ENCODE measurements around the gene GRIP2. TPM values are rescaled to one million over a fixed set of nuclear protein-coding genes. Genes with fewer than 3 reads are reported as not detected.

GRIP2 gene
- polyA plus RNA-seq, 1 donor (not counting 4 experiments of a cell fraction or from before 2014, with no cell fraction given), result 0.01 TPM

DNA sequence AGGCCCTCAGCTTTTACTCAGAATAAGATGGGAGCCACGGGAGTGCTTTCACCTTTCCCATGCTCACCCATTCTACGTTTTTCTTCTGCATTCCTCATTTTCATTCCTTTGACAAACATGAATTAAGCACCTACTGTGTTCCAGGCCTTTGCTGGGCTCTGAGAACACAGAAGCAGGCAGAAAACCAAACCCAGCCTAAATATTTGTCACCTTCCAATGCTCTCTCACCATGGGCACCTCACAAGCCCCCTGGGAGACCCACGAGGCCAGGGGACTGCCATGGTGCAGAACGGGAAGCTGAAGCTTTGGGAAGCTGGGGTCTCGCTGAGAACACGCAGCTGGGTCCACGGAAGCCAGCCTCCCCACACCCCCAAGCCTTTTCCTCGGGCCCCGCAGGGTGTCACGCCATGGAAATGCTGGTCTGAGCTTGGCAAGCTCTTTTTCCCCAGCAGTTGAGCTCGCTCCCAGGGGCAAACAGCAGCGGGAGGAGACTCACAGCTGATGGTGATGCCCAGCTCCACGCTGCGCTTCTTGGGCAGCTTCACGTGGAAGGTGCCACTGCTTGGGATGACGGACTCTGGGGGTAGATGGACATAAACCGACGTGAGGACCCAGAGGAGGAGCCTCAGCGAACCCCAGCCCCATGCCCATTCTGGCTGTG, 27.7 kb downstream of the GRIP2 start:
- Histone ChIP-seq H3K4me1 (ENCODE audit: control insufficient read depth, extremely low read depth, insufficient read depth, low read length) (no peaks in the 10 kb centered on the region), H3K27me3 (ENCODE audit: control insufficient read depth, extremely low read depth, insufficient read depth, low read length) (no peaks in the 10 kb centered on the region), H3K27ac (ENCODE audit: control insufficient read depth, insufficient read depth, low read length) (no peak overlapping the region), H3K36me3 (ENCODE audit: control insufficient read depth in 2 of 2, extremely low read depth in 1 of 2, insufficient read depth in 2 of 2, low read length in 2 of 2) (no peaks in the 10 kb centered on the region), H3K9me1 (ENCODE audit: control insufficient read depth, extremely low read depth, insufficient read depth, low read length) (no peaks in the 10 kb centered on the region), H3K4me2 (ENCODE audit: control insufficient read depth, extremely low read depth, insufficient read depth, low read depth, low read length) (no peak overlapping the region), H3K4me3 (ENCODE audit: control insufficient read depth in 2 of 3, extremely low read depth in 1 of 3, insufficient read depth in 2 of 3, low read depth in 1 of 3, low read length in 3 of 3) (no peak overlapping the region), H3K9me3 (ENCODE audit: control insufficient read depth, low read depth, low read length) (no peaks in the 10 kb centered on the region), H2AFZ (ENCODE audit: control insufficient read depth, low read length) (no peak overlapping the region), H3K79me2 (ENCODE audit: control insufficient read depth, insufficient read depth, low read length) (no peaks in the 10 kb centered on the region), H3K9ac (ENCODE audit: control insufficient read depth, extremely low read depth, insufficient read depth, low read length) (no peak overlapping the region), H4K20me1 (ENCODE audit: control insufficient read depth, extremely low read depth, insufficient read depth, low read length) (no peaks in the 10 kb centered on the region)
- FAIRE-seq, result no peak
- no peak for DNase-seq (ENCODE audit: low read depth, low spot score)
- dilution Hi-C loops (cut with MboI; ENCODE audit: extremely low pct_ligation_motif_present, low sequenced_read_pairs), result no loop called here
- TF ChIP-seq, protein P1, sequence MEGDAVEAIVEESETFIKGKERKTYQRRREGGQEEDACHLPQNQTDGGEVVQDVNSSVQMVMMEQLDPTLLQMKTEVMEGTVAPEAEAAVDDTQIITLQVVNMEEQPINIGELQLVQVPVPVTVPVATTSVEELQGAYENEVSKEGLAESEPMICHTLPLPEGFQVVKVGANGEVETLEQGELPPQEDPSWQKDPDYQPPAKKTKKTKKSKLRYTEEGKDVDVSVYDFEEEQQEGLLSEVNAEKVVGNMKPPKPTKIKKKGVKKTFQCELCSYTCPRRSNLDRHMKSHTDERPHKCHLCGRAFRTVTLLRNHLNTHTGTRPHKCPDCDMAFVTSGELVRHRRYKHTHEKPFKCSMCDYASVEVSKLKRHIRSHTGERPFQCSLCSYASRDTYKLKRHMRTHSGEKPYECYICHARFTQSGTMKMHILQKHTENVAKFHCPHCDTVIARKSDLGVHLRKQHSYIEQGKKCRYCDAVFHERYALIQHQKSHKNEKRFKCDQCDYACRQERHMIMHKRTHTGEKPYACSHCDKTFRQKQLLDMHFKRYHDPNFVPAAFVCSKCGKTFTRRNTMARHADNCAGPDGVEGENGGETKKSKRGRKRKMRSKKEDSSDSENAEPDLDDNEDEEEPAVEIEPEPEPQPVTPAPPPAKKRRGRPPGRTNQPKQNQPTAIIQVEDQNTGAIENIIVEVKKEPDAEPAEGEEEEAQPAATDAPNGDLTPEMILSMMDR (optimal IDR thresholded peaks at IDR 0.05 in 1 of 3, IDR thresholded peaks at IDR 0.05 in 1 of 3, conservative IDR thresholded peaks at IDR 0.05 in 1 of 3; ENCODE audit: extremely low read depth in 1 of 3, insufficient read depth in 2 of 3, low read length in 3 of 3), result no peak
- no peak for TF ChIP-seq EZH2 (IDR thresholded peaks at IDR 0.05; ENCODE audit: low read length)

DNA sequence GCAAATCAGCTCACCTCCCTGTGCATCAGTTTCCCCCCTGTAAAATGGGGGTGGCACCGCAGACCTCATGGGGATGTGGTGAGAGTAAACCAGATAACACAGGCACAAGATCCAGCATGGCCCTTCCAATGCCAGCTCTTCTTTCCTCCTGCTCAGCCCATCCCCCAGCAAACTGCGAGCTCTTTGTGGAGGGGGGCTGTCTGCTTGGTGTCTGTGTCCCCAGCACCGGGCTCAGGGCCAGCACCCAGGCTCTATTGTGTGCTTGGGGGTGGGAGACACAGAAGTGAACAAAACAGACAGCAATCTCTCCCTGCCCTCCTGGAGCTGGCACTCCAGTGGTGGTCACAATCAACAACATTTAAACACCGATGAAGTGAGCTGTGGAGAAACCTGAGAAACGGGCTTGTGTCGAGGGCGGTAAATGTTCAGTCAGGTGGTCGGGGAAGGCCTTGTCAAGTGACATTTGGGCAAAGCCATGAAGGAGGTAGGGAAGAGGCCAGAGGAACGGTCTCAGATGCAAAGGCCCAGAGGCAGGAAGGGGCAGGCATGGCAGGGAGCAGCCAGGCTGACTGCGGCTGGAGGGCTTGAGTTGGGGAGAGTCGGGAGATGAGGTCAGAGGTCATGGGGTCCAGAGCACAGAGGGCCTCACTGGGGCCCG, 28.4 kb downstream of the GRIP2 start:
- no peak overlapping the region for H2AFZ ChIP-seq (ENCODE audit: control insufficient read depth, low read length)
- dilution Hi-C loops (cut with MboI; ENCODE audit: extremely low pct_ligation_motif_present, low sequenced_read_pairs), result no loop called here
- H3K79me2 ChIP-seq (ENCODE audit: control insufficient read depth, insufficient read depth, low read length), result no peaks in the 10 kb centered on the region
- no peak overlapping the region for H3K4me3 ChIP-seq (ENCODE audit: control insufficient read depth in 2 of 3, extremely low read depth in 1 of 3, insufficient read depth in 2 of 3, low read depth in 1 of 3, low read length in 3 of 3)
- DNase-seq (ENCODE audit: low read depth, low spot score), result no peak
- no peaks in the 10 kb centered on the region for H3K9me3 ChIP-seq (ENCODE audit: control insufficient read depth, low read depth, low read length)
- no peaks in the 10 kb centered on the region for H3K9me1 ChIP-seq (ENCODE audit: control insufficient read depth, extremely low read depth, insufficient read depth, low read length)
- no peak overlapping the region for H3K27ac ChIP-seq (ENCODE audit: control insufficient read depth, insufficient read depth, low read length)
- no peak overlapping the region for H3K4me2 ChIP-seq (ENCODE audit: control insufficient read depth, extremely low read depth, insufficient read depth, low read depth, low read length)
- FAIRE-seq, result no peak
- no peaks in the 10 kb centered on the region for H4K20me1 ChIP-seq (ENCODE audit: control insufficient read depth, extremely low read depth, insufficient read depth, low read length)
- TF ChIP-seq, protein P1 (optimal IDR thresholded peaks at IDR 0.05 in 1 of 3, IDR thresholded peaks at IDR 0.05 in 1 of 3, conservative IDR thresholded peaks at IDR 0.05 in 1 of 3; ENCODE audit: extremely low read depth in 1 of 3, insufficient read depth in 2 of 3, low read length in 3 of 3), result no peak
- TF ChIP-seq EZH2 (IDR thresholded peaks at IDR 0.05; ENCODE audit: low read length), result no peak
- no peaks in the 10 kb centered on the region for H3K36me3 ChIP-seq (ENCODE audit: control insufficient read depth in 2 of 2, extremely low read depth in 1 of 2, insufficient read depth in 2 of 2, low read length in 2 of 2)
- H3K9ac ChIP-seq (ENCODE audit: control insufficient read depth, extremely low read depth, insufficient read depth, low read length), result no peak overlapping the region
- no peaks in the 10 kb centered on the region for H3K27me3 ChIP-seq (ENCODE audit: control insufficient read depth, extremely low read depth, insufficient read depth, low read length)
- no peaks in the 10 kb centered on the region for H3K4me1 ChIP-seq (ENCODE audit: control insufficient read depth, extremely low read depth, insufficient read depth, low read length)
